Measurements from ENCODE around the gene MERTK. TPM values are rescaled to one million over a fixed set of nuclear protein-coding genes. Genes with fewer than 3 reads are reported as not detected.

Gene MERTK
- total RNA-seq, 1 donor: 2.4 TPM

- DNase-seq (ENCODE audit: low read depth): peak; percentile 99
- TF ChIP-seq, protein P1, sequence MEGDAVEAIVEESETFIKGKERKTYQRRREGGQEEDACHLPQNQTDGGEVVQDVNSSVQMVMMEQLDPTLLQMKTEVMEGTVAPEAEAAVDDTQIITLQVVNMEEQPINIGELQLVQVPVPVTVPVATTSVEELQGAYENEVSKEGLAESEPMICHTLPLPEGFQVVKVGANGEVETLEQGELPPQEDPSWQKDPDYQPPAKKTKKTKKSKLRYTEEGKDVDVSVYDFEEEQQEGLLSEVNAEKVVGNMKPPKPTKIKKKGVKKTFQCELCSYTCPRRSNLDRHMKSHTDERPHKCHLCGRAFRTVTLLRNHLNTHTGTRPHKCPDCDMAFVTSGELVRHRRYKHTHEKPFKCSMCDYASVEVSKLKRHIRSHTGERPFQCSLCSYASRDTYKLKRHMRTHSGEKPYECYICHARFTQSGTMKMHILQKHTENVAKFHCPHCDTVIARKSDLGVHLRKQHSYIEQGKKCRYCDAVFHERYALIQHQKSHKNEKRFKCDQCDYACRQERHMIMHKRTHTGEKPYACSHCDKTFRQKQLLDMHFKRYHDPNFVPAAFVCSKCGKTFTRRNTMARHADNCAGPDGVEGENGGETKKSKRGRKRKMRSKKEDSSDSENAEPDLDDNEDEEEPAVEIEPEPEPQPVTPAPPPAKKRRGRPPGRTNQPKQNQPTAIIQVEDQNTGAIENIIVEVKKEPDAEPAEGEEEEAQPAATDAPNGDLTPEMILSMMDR (IDR thresholded peaks at IDR 0.05; ENCODE audit: insufficient read depth, low read length): no peak
- H3K4me3 ChIP-seq (ENCODE audit: low read depth, low read length): no peak overlapping the region
Observed at GRCh38 chr2:111946294-111947114, 48.1 kb downstream of the MERTK start.

- DNase-seq (ENCODE audit: low read depth): peak; percentile 6
- TF ChIP-seq, protein P1 (IDR thresholded peaks at IDR 0.05; ENCODE audit: insufficient read depth, low read length): no peak
- H3K4me3 ChIP-seq (ENCODE audit: low read depth, low read length): no peak overlapping the region
Observed at GRCh38 chr2:111947219-111947618, 48.8 kb downstream of the MERTK start.

DNA sequence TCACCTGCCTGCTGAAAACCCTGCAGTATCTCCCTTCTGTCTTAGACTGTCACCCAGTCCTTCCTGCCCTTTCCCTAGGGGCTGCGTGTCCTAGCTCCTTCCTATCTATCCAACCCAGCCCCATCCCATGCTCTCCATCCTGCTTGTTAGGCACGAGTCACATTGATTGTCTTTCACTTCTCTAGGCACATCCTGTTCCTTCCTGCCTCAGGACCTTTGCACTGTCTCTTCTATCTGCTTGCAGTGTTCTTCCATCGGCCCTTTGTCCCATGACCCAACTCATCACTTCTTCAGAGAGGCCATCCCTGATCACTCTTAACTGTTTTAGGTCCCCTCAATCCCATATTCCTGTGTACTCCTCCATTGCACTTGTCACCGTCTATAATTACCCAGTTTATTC lies 50.4 kb downstream of the MERTK start:
- H3K4me3 ChIP-seq (ENCODE audit: low read depth, low read length): no peak overlapping the region
- no peak for DNase-seq (ENCODE audit: low read depth)
- TF ChIP-seq, protein P1 (IDR thresholded peaks at IDR 0.05; ENCODE audit: insufficient read depth, low read length): no peak

- TF ChIP-seq, protein P1 (IDR thresholded peaks at IDR 0.05; ENCODE audit: insufficient read depth, low read length): no peak
- H3K4me3 ChIP-seq (ENCODE audit: low read depth, low read length): no peak overlapping the region
- peak; percentile 21 for DNase-seq (ENCODE audit: low read depth)
Observed at GRCh38 chr2:111950236-111950635, 51.8 kb downstream of the MERTK start.

GRCh38 chr2:111951486-111951885 lies 53.1 kb downstream of the MERTK start:
- H3K4me3 ChIP-seq (ENCODE audit: low read depth, low read length): no peak overlapping the region
- no peak for DNase-seq (ENCODE audit: low read depth)
- TF ChIP-seq, protein P1 (IDR thresholded peaks at IDR 0.05; ENCODE audit: insufficient read depth, low read length): no peak

GRCh38 chr2:111952871-111953452 lies 54.6 kb downstream of the MERTK start:
- no peak for DNase-seq (ENCODE audit: low read depth)
- TF ChIP-seq, protein P1 (IDR thresholded peaks at IDR 0.05; ENCODE audit: insufficient read depth, low read length): no peak
- H3K4me3 ChIP-seq (ENCODE audit: low read depth, low read length): no peak overlapping the region

Data from fibroblast of the aortic adventitia (primary cell).